Measurements from ENCODE around the gene KCND1.
A peak's percentile ranks its signal among the peaks of the same experiment; 100 is the strongest.
"Not testable (repeated sequence)": the region's sequence is repeated elsewhere in the genome, so short reads cannot be mapped to it uniquely, and the experiment has no call there.

KCND1 gene

GRCh38 chrX:48971249-48972219 is at the start of gene KCND1:
KCND1 (minus strand) TSS chrX:48971844; CDS start chrX:48970271, 1,573 bp downstream.
- DNase-seq = no peak

GRCh38 chrX:49019599-49020249 is 48.1 kb upstream of the KCND1 start:
- DNase-seq = no peak

DNA sequence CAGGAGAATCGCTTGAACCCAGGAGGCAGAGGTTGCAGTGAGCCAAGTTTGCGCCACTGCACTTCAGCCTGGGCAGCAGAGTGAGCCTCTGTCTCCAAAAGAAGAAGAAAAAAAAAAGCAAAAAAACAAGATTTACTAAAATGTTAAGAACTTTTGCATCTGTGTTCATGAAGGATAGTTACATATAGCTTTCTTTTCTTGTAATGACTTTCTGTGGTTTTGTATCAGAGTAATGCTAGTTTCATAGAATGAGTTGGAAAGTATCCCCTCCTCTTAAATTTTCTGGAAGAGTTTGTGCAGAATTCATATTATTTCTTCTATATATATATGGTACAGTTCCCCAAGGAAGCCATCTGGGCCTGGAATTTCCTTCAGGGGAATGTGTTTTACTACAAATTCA is 47.4 kb upstream of the KCND1 start:
- DNase-seq = no peak

DNA sequence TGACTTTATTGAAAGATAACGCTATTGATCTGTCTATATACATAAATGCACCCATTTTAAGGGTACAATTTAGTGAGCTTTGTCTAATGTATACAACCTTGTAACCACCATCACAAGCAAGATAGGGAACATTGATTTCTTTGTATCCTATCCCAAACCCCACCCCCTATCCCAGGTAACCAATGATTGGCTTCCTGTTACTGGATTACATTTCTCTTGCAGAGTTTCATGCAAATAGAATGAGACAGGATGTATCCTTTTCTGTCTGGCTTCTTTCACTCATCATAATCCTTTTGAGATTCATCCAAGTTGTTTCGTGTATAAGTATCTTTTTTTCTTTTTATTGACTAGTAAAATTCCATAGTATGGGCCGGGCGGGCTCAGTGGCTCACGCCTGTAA is 32.1 kb upstream of the KCND1 start:
- DNase-seq = no peak

GRCh38 chrX:49002091-49002935 is 30.7 kb upstream of the KCND1 start, which contains the start of gene GRIPAP1:
GRIPAP1 (minus strand) TSS chrX:49002264; CDS start chrX:49002229, 35 bp downstream.
- DNase-seq = peak; percentile 67

GRCh38 chrX:49001521-49002090 is 30.0 kb upstream of the KCND1 start:
- peak; percentile 22 for DNase-seq

GRCh38 chrX:49000636-49001035 is 29.0 kb upstream of the KCND1 start:
- DNase-seq = no peak

GRCh38 chrX:48999030-48999429 is 27.4 kb upstream of the KCND1 start:
- DNase-seq = no peak

- DNase-seq = no peak
Observed at GRCh38 chrX:48998391-48998790, 26.7 kb upstream of the KCND1 start.

- no peak for DNase-seq
Observed at GRCh38 chrX:48997865-48998264, 26.2 kb upstream of the KCND1 start.

- no peak for DNase-seq
Observed at GRCh38 chrX:48997455-48997854, 25.8 kb upstream of the KCND1 start.

- no peak for DNase-seq
Observed at GRCh38 chrX:48996969-48997368, 25.3 kb upstream of the KCND1 start.

DNA sequence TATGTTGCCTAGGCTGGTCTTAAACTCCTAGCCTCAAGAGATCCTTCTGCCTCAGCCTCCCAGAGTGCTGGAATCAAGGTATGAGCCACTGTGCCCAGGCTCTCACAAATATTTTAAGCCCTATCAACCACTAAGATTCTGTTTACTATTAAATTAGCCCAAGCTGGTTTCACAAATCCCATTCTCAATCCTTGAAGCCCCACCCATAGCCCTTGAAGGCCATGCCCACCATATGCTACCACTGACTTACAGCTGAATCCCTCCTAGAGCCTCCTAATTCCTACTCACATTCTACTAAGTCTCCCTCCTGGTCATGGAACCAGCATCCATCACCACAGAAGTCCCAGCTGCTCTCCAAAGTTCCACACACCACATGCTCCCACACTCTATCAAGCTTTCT is 20.7 kb upstream of the KCND1 start:
- DNase-seq = no peak

DNA sequence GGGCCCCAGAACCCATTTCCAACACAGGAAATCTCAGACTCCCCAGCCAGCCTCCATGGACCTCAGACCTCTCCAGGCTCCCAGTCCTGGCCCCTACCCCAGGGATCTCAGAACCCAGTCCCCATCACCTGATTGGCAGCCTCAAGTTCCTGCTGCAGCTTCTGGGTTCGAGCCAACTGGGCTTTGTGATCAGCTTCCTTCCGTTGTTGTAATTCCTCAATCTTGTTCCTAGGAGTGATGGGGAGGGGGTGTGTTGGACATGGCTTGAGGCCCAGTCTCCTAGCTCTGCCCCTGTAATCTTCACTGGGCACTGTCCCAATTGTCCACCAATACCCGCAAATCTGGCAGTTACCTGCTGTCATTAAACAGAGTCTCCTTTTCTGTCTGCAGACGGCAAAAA is 17.8 kb upstream of the KCND1 start:
- DNase-seq = no peak

- DNase-seq = no peak
Observed at GRCh38 chrX:48983896-48984295, 12.3 kb upstream of the KCND1 start.

- no peak for DNase-seq
Observed at GRCh38 chrX:48983081-48983480, 11.4 kb upstream of the KCND1 start.

- no peak for DNase-seq
Observed at GRCh38 chrX:48981178-48981577, 9.5 kb upstream of the KCND1 start.

DNA sequence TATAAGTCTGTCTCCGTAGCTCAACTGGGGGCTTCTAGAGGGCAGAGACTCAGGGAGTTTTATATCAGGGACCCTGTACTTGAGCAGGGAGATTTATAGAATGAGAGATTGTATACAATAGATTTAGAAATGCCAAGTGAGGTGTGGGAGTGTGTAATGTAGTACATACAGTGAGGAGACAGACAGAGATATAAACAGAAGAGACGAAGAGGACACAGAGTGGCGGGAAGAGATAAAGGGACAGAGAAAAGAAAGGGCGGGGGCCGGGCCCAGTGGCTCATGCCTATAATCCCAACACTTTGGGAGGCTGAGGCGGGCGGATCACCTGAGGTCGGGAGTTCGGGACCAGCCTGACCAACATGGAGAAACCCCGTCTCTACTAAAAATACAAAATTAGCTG is 8.7 kb upstream of the KCND1 start:
- not testable (repeated sequence) for DNase-seq

GRCh38 chrX:48978226-48978625 is 6.6 kb upstream of the KCND1 start:
- no peak for DNase-seq

DNA sequence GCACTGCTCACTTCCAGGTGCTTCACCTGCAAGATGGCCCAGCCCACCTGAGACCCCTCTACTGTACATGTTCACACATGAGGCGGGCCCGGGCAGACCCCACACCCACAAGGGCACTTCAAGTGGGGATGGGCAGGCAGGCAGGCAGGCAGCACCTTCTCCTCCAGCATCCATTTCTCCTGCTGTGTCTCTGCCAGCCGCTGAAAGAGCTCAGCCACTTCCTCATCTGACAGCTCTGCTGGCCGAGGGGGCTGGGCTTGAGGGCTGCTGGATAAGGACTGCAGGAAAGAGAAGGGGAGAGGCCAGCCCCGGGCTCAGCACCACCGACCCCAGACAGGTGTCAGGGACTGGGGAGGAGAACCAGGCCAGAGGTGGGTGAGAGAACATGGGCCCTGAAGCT is 4.4 kb upstream of the KCND1 start:
- no peak for DNase-seq

DNA sequence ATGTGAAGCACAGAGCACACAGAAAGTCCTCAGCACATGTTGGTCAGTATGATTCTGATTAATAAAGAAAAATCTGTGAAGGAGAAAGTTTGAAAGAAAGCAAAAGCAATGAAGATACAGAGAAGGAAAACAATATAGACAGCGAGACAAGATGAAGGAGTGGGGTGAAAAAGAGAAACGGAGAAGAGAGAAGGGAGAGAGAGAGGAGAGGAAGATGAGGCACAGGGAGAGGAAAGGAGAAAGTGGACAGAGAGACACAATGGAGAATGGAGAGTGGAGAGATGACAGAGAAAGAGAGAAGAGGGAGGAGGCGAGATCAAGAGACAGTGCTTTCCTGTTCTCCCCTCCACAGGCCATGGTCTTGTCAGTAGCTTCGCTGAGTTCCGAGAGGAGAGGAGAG is 3.9 kb upstream of the KCND1 start:
- DNase-seq = no peak

- no peak for DNase-seq
Observed at GRCh38 chrX:48975041-48975440, 3.4 kb upstream of the KCND1 start.

GRCh38 chrX:48974574-48974973 is 2.9 kb upstream of the KCND1 start:
- no peak for DNase-seq
